ENCODE measurements around the gene KRTAP5-1.

- TF ChIP-seq EP300 (IDR thresholded peaks at IDR 0.05) (no peak), CTCF (IDR thresholded peaks at IDR 0.05) (no peak), POLR2A (IDR thresholded peaks at IDR 0.05) (no peak)
Measured at GRCh38 chr11:1545432-1545831, 39.7 kb downstream of the KRTAP5-1 start.

All from sigmoid colon (tissue), 4 donors.